HepG2 (cell line): ENCODE measurements around the gene MREG. TPM values are rescaled to one million over a fixed set of nuclear protein-coding genes. Genes with fewer than 3 reads are reported as not detected.

Experiments used
- CEBPZ ChIP-seq: IDR thresholded peaks from 2 replicates; pipeline ENCODE4 v1.6.1; 2012; ENCODE audit warnings: low read length, improper control_type of control experiment
- ELF1 ChIP-seq: sonication (generic); formaldehyde crosslinking; IDR thresholded peaks from 2 replicates; pipeline ENCODE4 v1.4.0; 2020; ENCODE audit warnings: missing genetic modification reagents
- LCORL ChIP-seq, 2 experiments: fragments of 450-650 bp in 1 of 2; sonication (generic) in 1 of 2; formaldehyde crosslinking in 1 of 2; IDR thresholded peaks; 2 replicates each; pipeline versions ENCODE4 v1.5.0 to v1.6.1; 2017 to 2020; ENCODE audit warnings: antibody characterized with exemption in 1 of 2, missing genetic modification reagents in 1 of 2
- POGZ ChIP-seq: sonication (generic); formaldehyde crosslinking; IDR thresholded peaks from 2 replicates; pipeline ENCODE4 v1.4.0; 2020; ENCODE audit warnings: mild to moderate bottlenecking, missing genetic modification reagents
- SAP130 ChIP-seq: IDR thresholded peaks from 2 replicates; pipeline ENCODE4 v1.6.1; 2016; ENCODE audit warnings: low read depth
- ZNF234 ChIP-seq: sonication (generic); formaldehyde crosslinking; conservative IDR thresholded peaks from 2 replicates; pipeline ENCODE4 v1.5.1; 2020; ENCODE audit warnings: mild to moderate bottlenecking, missing genetic modification reagents
- ZNF557 ChIP-seq: sonication (generic); formaldehyde crosslinking; IDR thresholded peaks from 2 replicates; pipeline ENCODE4 v1.4.0; 2020; ENCODE audit warnings: missing genetic modification reagents
- polyA plus RNA-seq, 8 experiments: library from polyadenylated mRNA; depleted of rRNA in 3 of 8; stranded (reverse) in 7 of 8; unstranded in 1 of 8; fragments of >200 nt; fragmentation: Illumina TruSeq in 4 of 8; extraction: Trizol in 4 of 8; gene quantifications; 2 replicates each; pipeline versions ENCODE4 v1.2.1 to v1.2.3, GENCODE V29; 2011 to 2016; ENCODE audit warnings: low read depth in 4 of 8, missing spikeins in 1 of 8, mixed read lengths in 1 of 8; ENCODE audit not compliant: insufficient read depth in 1 of 8
- total RNA-seq, 5 experiments: library from RNA; depleted of rRNA; stranded (reverse); fragments of >200 nt; fragmentation: Illumina TruSeq; extraction: Trizol; gene quantifications; 2 replicates each; pipeline ENCODE4 v1.2.3, GENCODE V29; 2016; ENCODE audit warnings: low read depth in 1 of 5
- TF ChIP-seq, protein P1 (sequence below): IDR thresholded peaks from 2 replicates; pipeline ENCODE4 v1.6.1; 2016; ENCODE audit warnings: low read depth, missing genetic modification reagents, missing compliant biosample characterization
- TF ChIP-seq, protein P2 (sequence below): IDR thresholded peaks from 2 replicates; pipeline ENCODE4 v1.6.1; 2016; ENCODE audit warnings: missing genetic modification reagents, missing compliant biosample characterization
- TF ChIP-seq, protein P3 (sequence below): sonication (generic); formaldehyde crosslinking; IDR thresholded peaks from 2 replicates; pipeline ENCODE4 v1.4.0; 2020; ENCODE audit warnings: missing genetic modification reagents, borderline replicate concordance
- TF ChIP-seq, protein P4 (sequence below): sonication (generic); formaldehyde crosslinking; IDR thresholded peaks from 2 replicates; pipeline ENCODE4 v1.4.0; 2020; ENCODE audit warnings: missing genetic modification reagents
- TF ChIP-seq, protein P5 (sequence below): sonication (generic); formaldehyde crosslinking; IDR thresholded peaks from 2 replicates; pipeline ENCODE4 v1.5.1; 2020; ENCODE audit warnings: missing genetic modification reagents, mild to moderate bottlenecking, borderline replicate concordance

The MREG gene
- total and polyA plus RNA-seq, 2 of the 13 experiments (the other 11 are each of a cell fraction or from before 2014, with no cell fraction given): 7.5 to 23.3 TPM

DNA sequence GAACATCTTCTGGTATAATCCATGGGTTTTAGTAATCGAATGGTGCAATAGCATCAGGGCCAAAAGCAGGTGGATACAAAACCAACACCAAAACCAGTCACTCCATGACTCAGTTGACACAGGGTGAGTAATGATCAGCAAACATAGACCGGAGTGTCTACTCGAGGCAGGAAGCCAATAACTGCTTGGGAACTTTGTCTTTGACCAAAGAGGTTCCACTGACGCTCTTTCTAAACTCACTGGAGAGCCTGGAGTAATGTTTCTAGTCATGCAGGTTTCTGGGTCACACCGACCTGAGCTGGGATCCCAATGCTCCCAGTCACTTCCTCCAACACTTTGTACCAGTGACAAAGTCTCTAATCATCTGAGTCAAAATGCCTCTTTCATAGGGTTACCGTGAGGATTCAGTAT lies 30.9 kb downstream of the MREG start (continued):
- TF ChIP-seq, protein P1, sequence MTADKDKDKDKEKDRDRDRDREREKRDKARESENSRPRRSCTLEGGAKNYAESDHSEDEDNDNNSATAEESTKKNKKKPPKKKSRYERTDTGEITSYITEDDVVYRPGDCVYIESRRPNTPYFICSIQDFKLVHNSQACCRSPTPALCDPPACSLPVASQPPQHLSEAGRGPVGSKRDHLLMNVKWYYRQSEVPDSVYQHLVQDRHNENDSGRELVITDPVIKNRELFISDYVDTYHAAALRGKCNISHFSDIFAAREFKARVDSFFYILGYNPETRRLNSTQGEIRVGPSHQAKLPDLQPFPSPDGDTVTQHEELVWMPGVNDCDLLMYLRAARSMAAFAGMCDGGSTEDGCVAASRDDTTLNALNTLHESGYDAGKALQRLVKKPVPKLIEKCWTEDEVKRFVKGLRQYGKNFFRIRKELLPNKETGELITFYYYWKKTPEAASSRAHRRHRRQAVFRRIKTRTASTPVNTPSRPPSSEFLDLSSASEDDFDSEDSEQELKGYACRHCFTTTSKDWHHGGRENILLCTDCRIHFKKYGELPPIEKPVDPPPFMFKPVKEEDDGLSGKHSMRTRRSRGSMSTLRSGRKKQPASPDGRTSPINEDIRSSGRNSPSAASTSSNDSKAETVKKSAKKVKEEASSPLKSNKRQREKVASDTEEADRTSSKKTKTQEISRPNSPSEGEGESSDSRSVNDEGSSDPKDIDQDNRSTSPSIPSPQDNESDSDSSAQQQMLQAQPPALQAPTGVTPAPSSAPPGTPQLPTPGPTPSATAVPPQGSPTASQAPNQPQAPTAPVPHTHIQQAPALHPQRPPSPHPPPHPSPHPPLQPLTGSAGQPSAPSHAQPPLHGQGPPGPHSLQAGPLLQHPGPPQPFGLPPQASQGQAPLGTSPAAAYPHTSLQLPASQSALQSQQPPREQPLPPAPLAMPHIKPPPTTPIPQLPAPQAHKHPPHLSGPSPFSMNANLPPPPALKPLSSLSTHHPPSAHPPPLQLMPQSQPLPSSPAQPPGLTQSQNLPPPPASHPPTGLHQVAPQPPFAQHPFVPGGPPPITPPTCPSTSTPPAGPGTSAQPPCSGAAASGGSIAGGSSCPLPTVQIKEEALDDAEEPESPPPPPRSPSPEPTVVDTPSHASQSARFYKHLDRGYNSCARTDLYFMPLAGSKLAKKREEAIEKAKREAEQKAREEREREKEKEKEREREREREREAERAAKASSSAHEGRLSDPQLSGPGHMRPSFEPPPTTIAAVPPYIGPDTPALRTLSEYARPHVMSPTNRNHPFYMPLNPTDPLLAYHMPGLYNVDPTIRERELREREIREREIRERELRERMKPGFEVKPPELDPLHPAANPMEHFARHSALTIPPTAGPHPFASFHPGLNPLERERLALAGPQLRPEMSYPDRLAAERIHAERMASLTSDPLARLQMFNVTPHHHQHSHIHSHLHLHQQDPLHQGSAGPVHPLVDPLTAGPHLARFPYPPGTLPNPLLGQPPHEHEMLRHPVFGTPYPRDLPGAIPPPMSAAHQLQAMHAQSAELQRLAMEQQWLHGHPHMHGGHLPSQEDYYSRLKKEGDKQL (CRISPR knock-in tag): peak; percentile 52; the same call in 1 of the 2 replicates
- TF ChIP-seq LCORL (IDR thresholded peaks at IDR 0.05): peak; percentile 77
- peak; percentile 75 for TF ChIP-seq LCORL (CRISPR knock-in tag; IDR thresholded peaks at IDR 0.05)
- TF ChIP-seq, protein P2, sequence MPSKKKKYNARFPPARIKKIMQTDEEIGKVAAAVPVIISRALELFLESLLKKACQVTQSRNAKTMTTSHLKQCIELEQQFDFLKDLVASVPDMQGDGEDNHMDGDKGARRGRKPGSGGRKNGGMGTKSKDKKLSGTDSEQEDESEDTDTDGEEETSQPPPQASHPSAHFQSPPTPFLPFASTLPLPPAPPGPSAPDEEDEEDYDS (CRISPR knock-in tag): peak; percentile 54; the same call in 1 of the 2 replicates
- 0 out of 2 replicates have a peak, but pooled peaks have one; percentile 23 for TF ChIP-seq ELF1 (CRISPR knock-in tag)
- TF ChIP-seq, protein P3, sequence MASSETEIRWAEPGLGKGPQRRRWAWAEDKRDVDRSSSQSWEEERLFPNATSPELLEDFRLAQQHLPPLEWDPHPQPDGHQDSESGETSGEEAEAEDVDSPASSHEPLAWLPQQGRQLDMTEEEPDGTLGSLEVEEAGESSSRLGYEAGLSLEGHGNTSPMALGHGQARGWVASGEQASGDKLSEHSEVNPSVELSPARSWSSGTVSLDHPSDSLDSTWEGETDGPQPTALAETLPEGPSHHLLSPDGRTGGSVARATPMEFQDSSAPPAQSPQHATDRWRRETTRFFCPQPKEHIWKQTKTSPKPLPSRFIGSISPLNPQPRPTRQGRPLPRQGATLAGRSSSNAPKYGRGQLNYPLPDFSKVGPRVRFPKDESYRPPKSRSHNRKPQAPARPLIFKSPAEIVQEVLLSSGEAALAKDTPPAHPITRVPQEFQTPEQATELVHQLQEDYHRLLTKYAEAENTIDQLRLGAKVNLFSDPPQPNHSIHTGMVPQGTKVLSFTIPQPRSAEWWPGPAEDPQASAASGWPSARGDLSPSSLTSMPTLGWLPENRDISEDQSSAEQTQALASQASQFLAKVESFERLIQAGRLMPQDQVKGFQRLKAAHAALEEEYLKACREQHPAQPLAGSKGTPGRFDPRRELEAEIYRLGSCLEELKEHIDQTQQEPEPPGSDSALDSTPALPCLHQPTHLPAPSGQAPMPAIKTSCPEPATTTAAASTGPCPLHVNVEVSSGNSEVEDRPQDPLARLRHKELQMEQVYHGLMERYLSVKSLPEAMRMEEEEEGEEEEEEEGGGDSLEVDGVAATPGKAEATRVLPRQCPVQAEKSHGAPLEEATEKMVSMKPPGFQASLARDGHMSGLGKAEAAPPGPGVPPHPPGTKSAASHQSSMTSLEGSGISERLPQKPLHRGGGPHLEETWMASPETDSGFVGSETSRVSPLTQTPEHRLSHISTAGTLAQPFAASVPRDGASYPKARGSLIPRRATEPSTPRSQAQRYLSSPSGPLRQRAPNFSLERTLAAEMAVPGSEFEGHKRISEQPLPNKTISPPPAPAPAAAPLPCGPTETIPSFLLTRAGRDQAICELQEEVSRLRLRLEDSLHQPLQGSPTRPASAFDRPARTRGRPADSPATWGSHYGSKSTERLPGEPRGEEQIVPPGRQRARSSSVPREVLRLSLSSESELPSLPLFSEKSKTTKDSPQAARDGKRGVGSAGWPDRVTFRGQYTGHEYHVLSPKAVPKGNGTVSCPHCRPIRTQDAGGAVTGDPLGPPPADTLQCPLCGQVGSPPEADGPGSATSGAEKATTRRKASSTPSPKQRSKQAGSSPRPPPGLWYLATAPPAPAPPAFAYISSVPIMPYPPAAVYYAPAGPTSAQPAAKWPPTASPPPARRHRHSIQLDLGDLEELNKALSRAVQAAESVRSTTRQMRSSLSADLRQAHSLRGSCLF: no peak
- no peak for TF ChIP-seq ZNF234 (CRISPR knock-in tag)
- peak; percentile 93 for TF ChIP-seq POGZ (CRISPR knock-in tag)
- no peak for TF ChIP-seq ZNF557 (CRISPR knock-in tag)
- TF ChIP-seq, protein P4, sequence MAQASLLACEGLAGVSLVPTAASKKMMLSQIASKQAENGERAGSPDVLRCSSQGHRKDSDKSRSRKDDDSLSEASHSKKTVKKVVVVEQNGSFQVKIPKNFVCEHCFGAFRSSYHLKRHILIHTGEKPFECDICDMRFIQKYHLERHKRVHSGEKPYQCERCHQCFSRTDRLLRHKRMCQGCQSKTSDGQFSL (CRISPR knock-in tag): no peak
- TF ChIP-seq CEBPZ: no peak
- TF ChIP-seq, protein P5, sequence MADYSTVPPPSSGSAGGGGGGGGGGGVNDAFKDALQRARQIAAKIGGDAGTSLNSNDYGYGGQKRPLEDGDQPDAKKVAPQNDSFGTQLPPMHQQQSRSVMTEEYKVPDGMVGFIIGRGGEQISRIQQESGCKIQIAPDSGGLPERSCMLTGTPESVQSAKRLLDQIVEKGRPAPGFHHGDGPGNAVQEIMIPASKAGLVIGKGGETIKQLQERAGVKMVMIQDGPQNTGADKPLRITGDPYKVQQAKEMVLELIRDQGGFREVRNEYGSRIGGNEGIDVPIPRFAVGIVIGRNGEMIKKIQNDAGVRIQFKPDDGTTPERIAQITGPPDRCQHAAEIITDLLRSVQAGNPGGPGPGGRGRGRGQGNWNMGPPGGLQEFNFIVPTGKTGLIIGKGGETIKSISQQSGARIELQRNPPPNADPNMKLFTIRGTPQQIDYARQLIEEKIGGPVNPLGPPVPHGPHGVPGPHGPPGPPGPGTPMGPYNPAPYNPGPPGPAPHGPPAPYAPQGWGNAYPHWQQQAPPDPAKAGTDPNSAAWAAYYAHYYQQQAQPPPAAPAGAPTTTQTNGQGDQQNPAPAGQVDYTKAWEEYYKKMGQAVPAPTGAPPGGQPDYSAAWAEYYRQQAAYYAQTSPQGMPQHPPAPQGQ: no peak
- TF ChIP-seq SAP130: peak; percentile 86
